GM12878 (cell line): ENCODE data around the gene FABP2. TPM values are rescaled to one million over a fixed set of nuclear protein-coding genes. Genes with fewer than 3 reads are reported as not detected.

Experiments
- ATAC-seq: fragments of 200-7000 bp; cut with Tn5 transposase; 3 replicates; pipeline ENCODE4 v1.9.1; 2020; ENCODE audit warnings: mild to moderate bottlenecking, moderate library complexity
- BruUV-seq: library from RNA; stranded (reverse); fragments of 400-500 nt; replicated peaks from 2 replicates; lab custom pipeline; 2021; lab: Mats Ljungman, UMichigan
- CTCF ChIA-PET: fragments of 300-600 bp; sonication (Branson Sonifier 250); formaldehyde crosslinking; extraction: SDS; loops from one replicate; lab custom pipeline; 2021; ENCODE audit warnings: inconsistent platforms; lab: Yijun Ruan, JAX
- POLR2A ChIA-PET: fragments of 350-600 bp; formaldehyde crosslinking; extraction: SDS; loops from one replicate; lab custom pipeline; 2021; ENCODE audit warnings: inconsistent platforms; lab: Charles Lee
- RAD21 ChIA-PET: fragments of 300-600 bp; sonication (Branson Sonifier 250); formaldehyde crosslinking; loops from one replicate; lab custom pipeline; 2023; ENCODE audit warnings: antibody characterized with exemption; ENCODE audit not compliant: unreplicated experiment; lab: Charles Lee
- SMC1A ChIA-PET: fragments of 300-600 bp; sonication (Branson Sonifier 250); formaldehyde crosslinking; loops from one replicate; lab custom pipeline; 2023; ENCODE audit not compliant: unreplicated experiment, uncharacterized antibody; lab: Charles Lee
- DNase-seq: peaks from one replicate; pipeline ENCODE4 v3.0.0-alpha.2; 2011; ENCODE audit warnings: low read depth, low spot score
- FAIRE-seq: peaks from 3 replicates; lab custom pipeline; 2011; peaks lifted over from hg19 to GRCh38; lab: Jason Lieb, UNC
- H2AFZ ChIP-seq: 2 replicates; pipeline ENCODE4 v1.6.0; 2011; ENCODE audit warnings: low read depth, low read length, control low read depth; ENCODE audit not compliant: control insufficient read depth
- H3K27ac ChIP-seq: 2 replicates; pipeline ENCODE4 v1.5.1; 2011; ENCODE audit warnings: control low read depth; ENCODE audit not compliant: control insufficient read depth, insufficient read depth
- H3K27me3 ChIP-seq, 2 experiments: replicated peaks in 1 of 2; 2 replicates each; pipeline versions ENCODE4 v1.6.0 to v1.6.1; 2011; ENCODE audit warnings: low read length in 1 of 2; ENCODE audit not compliant: control insufficient read depth in 2 of 2, insufficient read depth in 2 of 2
- H3K36me3 ChIP-seq, 2 experiments: 2 replicates each; pipeline ENCODE4 v1.5.1; 2011; ENCODE audit warnings: low read length in 1 of 2; ENCODE audit not compliant: control insufficient read depth in 2 of 2, insufficient read depth in 2 of 2
- H3K4me1 ChIP-seq: 2 replicates; pipeline ENCODE4 v1.6.1; 2011; ENCODE audit warnings: mild to moderate bottlenecking, low read length, moderate library complexity, mixed read lengths; ENCODE audit not compliant: control insufficient read depth, insufficient read depth
- H3K4me2 ChIP-seq: 2 replicates; pipeline ENCODE4 v1.6.0; 2011; ENCODE audit warnings: control low read depth; ENCODE audit not compliant: control insufficient read depth, insufficient read depth
- H3K4me3 ChIP-seq: fragments of 200-600 bp; sonication (generic); 2 replicates; pipeline ENCODE4 v1.5.1; 2016
- H3K79me2 ChIP-seq: 2 replicates; pipeline ENCODE4 v1.6.0; 2011; ENCODE audit warnings: low read length; ENCODE audit not compliant: control insufficient read depth, insufficient read depth
- H3K9ac ChIP-seq: 2 replicates; pipeline ENCODE4 v1.8.0; 2011; ENCODE audit warnings: low read length, control low read depth, mixed read lengths; ENCODE audit not compliant: control insufficient read depth, insufficient read depth
- H3K9me3 ChIP-seq: replicated peaks from 3 replicates; pipeline ENCODE4 v1.5.1; 2011; ENCODE audit warnings: mild to moderate bottlenecking, low read length; ENCODE audit not compliant: control insufficient read depth, insufficient read depth
- H4K20me1 ChIP-seq: 2 replicates; pipeline ENCODE4 v1.6.0; 2011; ENCODE audit not compliant: control insufficient read depth, insufficient read depth
- NFIC ChIP-seq: IDR thresholded peaks from 2 replicates; pipeline ENCODE4 v1.6.1; 2012; ENCODE audit warnings: low read depth, mild to moderate bottlenecking, inconsistent platforms, low read length, moderate library complexity
- WRNIP1 ChIP-seq: IDR thresholded peaks from 2 replicates; pipeline ENCODE4 v1.6.1; 2011; ENCODE audit warnings: low read depth, low read length, improper control_type of control experiment, borderline replicate concordance
- WGBS: methylation state at CpG from one replicate; pipeline ENCODE4 v1.1.6; 2016; ENCODE audit warnings: low lambda C conversion rate; ENCODE audit not compliant: insufficient replicate concordance, insufficient coverage; ENCODE audit errors: missing lambda C conversion rate; 5-methylcytosine and 5-hydroxymethylcytosine counted together
- in situ Hi-C: fragments of 300-500 bp; cut with MboI; formaldehyde crosslinking; loops from 9 replicates; pipeline ENCODE4 v1.14.3; 2018; ENCODE audit warnings: mixed read lengths
- intact Hi-C: fragments of 100-400 bp; cut with micrococcal nuclease; formaldehyde crosslinking; loops from one replicate; pipeline ENCODE4 v1.14.2; 2022; ENCODE audit not compliant: unreplicated experiment
- polyA plus RNA-seq, 11 experiments: library from polyadenylated mRNA; depleted of rRNA in 4 of 11; unstranded in 6 of 11; stranded (reverse) in 5 of 11; fragments of >200 nt; fragmentation: Nextera tagmentation in 4 of 11; fragmentation: Illumina TruSeq in 1 of 11; extraction: Ambion mirVana in 4 of 11; extraction: Trizol in 1 of 11; gene quantifications; 1 replicate in 1 of 11; 2 replicates in 10 of 11; pipeline versions ENCODE4 v1.2.1 to v1.2.3, GENCODE V29; 2011 to 2016; ENCODE audit warnings: inconsistent platforms in 2 of 11, missing spikeins in 2 of 11, low read depth in 1 of 11
- total RNA-seq, 4 experiments: library from RNA; depleted of rRNA in 3 of 4; stranded (reverse); fragments of >200 nt in 3 of 4; fragmentation: Illumina TruSeq in 1 of 4; extraction: Trizol in 1 of 4; gene quantifications; 2 replicates each; pipeline versions ENCODE4 v1.2.1 to v1.2.3, GENCODE V29; 2013 to 2021
- TF ChIP-seq, protein P1 (sequence below): fragments of 450-650 bp; IDR thresholded peaks from 2 replicates; pipeline ENCODE4 v1.6.1; 2018; ENCODE audit warnings: borderline replicate concordance, mild to moderate bottlenecking; ENCODE audit not compliant: partially characterized antibody
- TF ChIP-seq, protein P2 (sequence below): IDR thresholded peaks from 2 replicates; pipeline ENCODE4 v1.6.1; 2012; ENCODE audit warnings: low read depth, low read length, improper control_type of control experiment

The FABP2 gene
- total and polyA plus RNA-seq, 10 of the 15 experiments (the other 5 are each of a cell fraction or from before 2014, with no cell fraction given): not detected

DNA sequence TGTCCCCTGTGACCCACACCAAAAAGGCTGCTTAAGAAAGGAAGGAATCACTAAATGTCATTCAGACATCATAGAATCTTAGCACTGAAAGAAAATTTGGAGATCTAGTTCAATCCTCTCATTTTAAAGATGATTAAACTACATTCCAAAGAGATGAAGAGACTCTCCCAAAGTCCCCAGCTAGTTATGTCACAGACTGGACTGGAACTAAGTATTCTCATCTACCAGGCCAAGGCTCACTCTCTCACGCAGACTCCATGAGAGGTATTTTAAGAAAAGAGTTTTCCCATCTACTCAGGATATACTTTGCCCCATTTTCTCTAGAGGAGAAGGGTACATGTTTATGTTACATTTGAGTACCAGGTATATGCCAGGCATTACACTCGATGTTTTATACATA lies 6.9 kb downstream of the FABP2 start:
- intact Hi-C loops: loop anchor here (2.0 kb wide), 1 partner anchor 314 kb away; the partner anchor contains the start of gene PDE5A
- SMC1A ChIA-PET: interaction anchor here (1.2 kb wide), 1 partner anchor 178 kb away, joined by 4 read pairs; no protein-coding TSS in a partner anchor

More for the DNA sequence above, 6.9 kb downstream of the FABP2 start:
- ChIA-PET CTCF (interaction anchor here (1.1 to 3.2 kb wide), 3 partner anchors 16 to 314 kb away, joined by 4 to 9 read pairs (median 4); partner anchors contain the start of gene PDE5A), RAD21 (no interaction called here)
- Histone ChIP-seq H3K27ac (no peak overlapping the region), H3K79me2 (no peaks in the 10 kb centered on the region), H3K36me3 (no peaks in the 10 kb centered on the region)
- BruUV-seq: no TSS peak
- ATAC-seq: no peak
- TF ChIP-seq WRNIP1 (no peak), NFIC (no peak)
- TF ChIP-seq, protein P1, sequence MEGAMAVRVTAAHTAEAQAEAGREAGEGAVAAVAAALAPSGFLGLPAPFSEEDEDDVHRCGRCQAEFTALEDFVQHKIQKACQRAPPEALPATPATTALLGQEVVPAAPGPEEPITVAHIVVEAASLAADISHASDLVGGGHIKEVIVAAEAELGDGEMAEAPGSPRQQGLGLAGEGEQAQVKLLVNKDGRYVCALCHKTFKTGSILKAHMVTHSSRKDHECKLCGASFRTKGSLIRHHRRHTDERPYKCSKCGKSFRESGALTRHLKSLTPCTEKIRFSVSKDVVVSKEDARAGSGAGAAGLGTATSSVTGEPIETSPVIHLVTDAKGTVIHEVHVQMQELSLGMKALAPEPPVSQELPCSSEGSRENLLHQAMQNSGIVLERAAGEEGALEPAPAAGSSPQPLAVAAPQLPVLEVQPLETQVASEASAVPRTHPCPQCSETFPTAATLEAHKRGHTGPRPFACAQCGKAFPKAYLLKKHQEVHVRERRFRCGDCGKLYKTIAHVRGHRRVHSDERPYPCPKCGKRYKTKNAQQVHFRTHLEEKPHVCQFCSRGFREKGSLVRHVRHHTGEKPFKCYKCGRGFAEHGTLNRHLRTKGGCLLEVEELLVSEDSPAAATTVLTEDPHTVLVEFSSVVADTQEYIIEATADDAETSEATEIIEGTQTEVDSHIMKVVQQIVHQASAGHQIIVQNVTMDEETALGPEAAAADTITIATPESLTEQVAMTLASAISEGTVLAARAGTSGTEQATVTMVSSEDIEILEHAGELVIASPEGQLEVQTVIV: no peak
- TF ChIP-seq, protein P2, sequence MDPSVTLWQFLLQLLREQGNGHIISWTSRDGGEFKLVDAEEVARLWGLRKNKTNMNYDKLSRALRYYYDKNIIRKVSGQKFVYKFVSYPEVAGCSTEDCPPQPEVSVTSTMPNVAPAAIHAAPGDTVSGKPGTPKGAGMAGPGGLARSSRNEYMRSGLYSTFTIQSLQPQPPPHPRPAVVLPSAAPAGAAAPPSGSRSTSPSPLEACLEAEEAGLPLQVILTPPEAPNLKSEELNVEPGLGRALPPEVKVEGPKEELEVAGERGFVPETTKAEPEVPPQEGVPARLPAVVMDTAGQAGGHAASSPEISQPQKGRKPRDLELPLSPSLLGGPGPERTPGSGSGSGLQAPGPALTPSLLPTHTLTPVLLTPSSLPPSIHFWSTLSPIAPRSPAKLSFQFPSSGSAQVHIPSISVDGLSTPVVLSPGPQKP: no peak
- TF ChIP-seq, all 136 proteins: peak for 0
- Histone ChIP-seq H2AFZ (no peak overlapping the region), H3K4me2 (no peak overlapping the region), H3K27me3 (no peaks in the 10 kb centered on the region; a peak in 1 of 4 replicates), H3K9ac (no peak overlapping the region), H3K4me3 (no peak overlapping the region), H3K9me3 (no peaks in the 10 kb centered on the region), H4K20me1 (no peaks in the 10 kb centered on the region), H3K4me1 (no peaks in the 10 kb centered on the region)
- DNase-seq: no peak
- POLR2A ChIA-PET: no interaction called here
- WGBS: 19% methylated on average over 2 of the region's 2 CpGs
- no peak for FAIRE-seq
- in situ Hi-C loops: loop anchor here (10.0 kb wide), 1 partner anchor 310 kb away; the partner anchor contains the start of gene PDE5A
